SIG-M5 (cell line): Measurements from ENCODE around the gene NPL.

ENCODE experiments used
- DNase-seq: peaks from one replicate; lab custom pipeline; 2025; lab: John Stamatoyannopoulos, UW

NPL gene, protein sequence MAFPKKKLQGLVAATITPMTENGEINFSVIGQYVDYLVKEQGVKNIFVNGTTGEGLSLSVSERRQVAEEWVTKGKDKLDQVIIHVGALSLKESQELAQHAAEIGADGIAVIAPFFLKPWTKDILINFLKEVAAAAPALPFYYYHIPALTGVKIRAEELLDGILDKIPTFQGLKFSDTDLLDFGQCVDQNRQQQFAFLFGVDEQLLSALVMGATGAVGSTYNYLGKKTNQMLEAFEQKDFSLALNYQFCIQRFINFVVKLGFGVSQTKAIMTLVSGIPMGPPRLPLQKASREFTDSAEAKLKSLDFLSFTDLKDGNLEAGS

GRCh38 chr1:182789138-182790076 is at the start of gene NPL:
Gene NPL (plus strand): TSS chr1:182789773. CDS start chr1:182794372, 4,599 bp downstream.
- DNase-seq, result peak; percentile 5

DNA sequence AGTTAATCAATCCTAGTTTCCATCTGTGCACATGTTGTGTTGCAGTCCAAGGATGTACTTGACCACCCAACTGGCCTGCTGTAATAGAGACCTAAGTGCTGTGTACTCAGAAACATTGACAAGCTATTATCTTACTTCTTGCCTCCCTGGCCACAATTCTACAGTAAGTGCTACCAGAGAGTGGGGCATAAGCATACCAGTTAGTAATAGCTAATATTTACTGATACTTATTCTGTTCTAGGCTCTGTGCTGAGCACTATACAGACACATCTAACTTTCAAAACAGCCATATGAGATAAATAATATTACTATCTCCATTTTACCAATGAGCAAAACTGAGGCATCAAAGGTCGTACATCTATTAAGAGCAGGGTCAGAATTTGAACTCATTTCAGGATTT is 49.5 kb upstream of the NPL start:
- DNase-seq, result no peak

- DNase-seq, result no peak
Observed at GRCh38 chr1:182742780-182743179, 46.8 kb upstream of the NPL start.

- no peak for DNase-seq
Observed at GRCh38 chr1:182752077-182752988, 37.2 kb upstream of the NPL start.

DNA sequence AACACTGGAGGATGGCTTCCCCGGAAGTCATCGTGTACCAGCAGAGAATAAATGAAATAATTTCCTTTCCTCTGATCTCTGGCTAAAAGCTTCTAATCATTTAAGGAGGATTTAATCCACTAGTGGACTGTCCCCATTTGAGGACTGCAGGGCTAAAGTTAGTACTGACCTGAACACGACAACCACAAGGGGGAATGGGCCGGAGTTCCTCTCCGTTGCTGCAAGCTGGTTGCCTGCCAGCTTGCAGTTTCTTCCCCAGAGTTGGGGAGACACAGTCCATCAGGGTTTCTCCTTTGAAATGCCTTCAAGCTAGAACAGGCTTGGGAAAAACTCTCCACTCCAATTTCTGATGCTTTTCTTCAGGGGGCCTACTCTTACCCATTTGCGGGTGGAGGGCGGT is 35.5 kb upstream of the NPL start:
- no peak for DNase-seq

DNA sequence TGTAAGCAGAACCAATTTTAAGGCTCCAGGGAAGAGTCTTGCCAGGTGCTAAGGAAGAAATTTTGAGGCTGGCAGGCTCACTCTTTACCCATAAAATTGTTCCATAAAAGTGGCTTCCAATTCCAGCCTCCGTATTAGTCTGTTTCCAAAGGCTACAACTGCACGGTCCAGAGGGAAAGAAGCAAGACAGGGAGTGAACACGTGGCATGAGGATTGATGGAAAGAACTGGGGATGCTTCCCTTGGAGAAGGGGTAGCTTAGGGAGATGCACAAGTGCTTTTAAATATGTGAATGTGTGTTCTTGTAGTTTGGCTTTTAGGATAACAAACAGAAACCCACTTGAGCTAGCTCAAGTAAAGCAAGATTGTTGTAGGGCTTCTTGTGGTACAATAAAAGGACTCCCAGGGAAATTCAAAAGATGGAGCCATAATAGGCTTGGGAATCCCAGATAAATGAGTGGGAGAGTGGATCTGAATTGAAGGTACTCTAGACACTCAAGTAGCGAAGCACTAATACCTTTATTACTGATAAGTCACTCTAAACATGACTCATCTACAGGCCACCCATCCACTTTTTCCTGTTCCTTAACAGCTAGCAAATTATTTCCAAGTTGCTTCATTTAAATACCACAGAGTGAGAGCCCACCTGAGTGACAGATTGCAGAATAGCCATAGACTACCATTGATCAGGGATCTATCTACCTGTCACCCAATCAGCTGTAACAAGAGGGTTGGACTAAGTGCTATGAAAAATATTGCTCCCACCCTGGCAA is 34.8 kb upstream of the NPL start:
- no peak for DNase-seq

GRCh38 chr1:182755632-182756031 is 33.9 kb upstream of the NPL start:
- DNase-seq, result no peak

DNA sequence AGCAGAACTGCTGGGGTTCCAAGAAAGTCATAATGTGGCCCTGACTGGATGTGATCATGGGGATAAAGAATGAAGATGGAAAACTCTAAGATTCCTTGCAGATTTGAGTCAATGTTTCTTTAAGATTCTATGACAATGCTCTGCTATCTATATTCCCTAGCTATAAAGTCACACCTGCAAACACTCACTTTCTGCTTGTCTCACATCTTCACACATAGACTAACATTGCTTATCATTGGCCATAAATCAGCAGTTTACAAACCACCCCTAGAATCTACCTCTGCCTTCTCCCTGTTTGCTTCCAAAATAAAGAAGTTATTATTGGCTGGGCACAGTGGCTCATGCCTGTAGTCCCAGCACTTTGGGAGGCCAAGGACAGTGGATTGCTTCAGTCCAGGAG is 33.1 kb upstream of the NPL start:
- no peak for DNase-seq

DNA sequence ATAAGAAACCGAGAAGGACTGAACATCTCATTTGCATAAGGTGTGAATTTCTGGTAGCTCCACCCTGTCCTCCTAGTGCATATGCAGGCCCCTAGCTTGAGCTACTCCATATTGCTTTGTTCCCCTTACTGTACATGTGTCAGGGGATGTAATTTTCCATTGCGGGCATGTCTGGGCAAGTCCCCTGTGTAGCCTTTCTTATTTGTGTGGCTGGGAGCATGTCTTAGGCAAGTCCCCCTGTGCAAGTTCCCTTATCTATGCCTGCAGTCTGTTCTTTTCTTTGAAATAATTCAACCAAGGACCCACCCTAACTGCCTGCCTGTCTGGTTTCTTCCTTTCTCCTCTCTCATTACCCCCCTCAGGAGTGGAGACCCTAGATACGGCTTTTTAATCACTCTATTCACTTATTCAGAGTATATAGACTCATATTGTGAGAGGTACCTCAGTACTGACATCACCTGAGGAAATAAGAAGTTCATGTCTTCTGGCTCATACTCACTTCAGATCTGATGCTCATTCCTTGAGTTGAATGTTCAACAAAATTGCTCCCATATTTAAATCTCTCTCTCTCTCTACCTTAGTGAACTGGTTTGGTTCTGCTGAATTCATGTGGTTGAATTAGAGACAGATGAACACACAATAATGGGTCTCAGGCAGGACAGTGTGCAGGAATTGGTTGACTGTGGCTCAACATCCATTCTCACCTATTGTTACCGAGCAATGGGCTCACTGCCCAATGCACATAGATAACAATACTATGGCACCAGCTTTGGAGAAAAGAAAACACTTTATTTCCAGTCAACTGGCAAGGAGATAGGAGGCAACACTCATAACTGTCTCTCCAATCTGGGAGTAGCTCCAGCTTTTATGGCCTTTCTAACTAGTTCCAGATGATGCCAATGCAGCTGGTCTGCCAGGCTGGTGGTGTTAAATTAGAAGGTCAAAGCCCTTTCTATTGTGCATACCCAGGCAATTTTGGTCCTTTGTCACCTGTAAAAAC is 27.9 kb upstream of the NPL start:
- DNase-seq, result no peak

GRCh38 chr1:182762536-182762935 is 27.0 kb upstream of the NPL start:
- no peak for DNase-seq

DNA sequence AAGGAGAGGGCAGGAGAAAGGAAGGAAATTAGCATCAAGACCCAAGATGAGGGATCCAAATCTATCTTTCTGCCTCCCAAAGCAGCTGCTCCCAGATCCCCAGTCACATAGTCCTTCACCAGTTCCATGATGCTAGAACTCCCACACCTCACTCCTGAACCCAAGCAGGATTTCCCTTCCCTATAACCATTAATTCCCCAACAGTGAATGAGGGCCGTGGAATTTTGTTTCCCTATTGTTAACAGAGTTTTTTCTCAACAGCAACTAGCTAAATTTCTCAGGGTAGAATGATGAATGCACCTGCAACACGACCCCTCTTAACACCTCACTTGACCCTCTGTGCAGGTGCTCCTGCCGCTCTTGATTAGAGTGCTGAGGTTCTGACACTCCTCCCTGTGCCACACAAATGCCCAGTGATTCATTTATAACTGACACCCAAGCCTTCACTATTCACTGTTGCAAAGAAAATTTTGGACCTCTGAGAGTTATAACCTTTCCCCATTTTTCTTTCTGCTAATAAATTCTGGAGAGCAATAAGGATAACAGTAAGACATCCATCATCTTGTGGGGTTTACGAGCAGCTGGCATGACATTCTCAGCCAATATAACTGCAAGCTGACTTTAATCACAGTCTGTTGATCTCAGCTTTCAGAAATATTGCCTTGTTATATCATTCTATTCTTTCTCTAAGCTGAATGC is 25.4 kb upstream of the NPL start:
- DNase-seq, result no peak

GRCh38 chr1:182765391-182765790 is 24.2 kb upstream of the NPL start:
- DNase-seq, result no peak

GRCh38 chr1:182766050-182766449 is 23.5 kb upstream of the NPL start:
- no peak for DNase-seq

- no peak for DNase-seq
Observed at GRCh38 chr1:182766881-182767645, 22.5 kb upstream of the NPL start.

DNA sequence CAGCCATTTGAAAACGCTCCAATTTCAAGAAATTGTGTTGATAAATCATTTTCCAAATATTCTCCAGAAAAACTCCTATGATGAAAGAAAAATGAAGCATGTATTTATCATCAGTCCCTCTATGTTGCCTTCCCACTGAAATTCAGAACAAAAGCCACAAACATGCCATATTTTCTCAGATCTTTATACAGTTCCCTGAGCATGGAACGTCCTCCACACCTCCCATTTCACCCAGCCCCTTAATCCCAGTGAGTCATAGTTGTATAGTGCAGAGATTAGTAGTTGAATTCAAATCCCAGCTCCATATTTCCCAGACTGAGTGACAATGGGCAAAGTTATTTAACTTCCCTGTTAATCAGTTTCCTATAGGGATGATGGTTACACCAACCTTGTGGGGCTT is 20.6 kb upstream of the NPL start:
- no peak for DNase-seq

DNA sequence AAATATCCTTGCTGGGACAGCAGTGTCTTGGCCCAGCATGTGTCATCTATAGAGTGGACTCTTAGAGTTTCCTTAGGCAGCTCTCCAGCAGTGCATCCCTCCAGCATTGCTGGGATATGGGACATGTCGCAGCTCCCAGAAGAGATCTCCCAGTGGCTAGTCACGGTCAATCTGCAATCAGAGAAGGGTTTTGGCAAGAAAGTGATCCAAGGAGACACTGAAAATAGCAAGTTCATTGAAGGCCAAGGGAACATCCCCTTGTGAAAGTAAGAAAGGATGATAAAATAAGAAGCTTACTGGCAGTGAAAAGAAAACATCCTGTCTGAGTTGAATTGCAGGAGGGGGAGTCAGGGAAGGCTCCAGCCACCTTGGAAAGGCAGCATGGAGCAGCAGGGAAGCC is 19.3 kb upstream of the NPL start:
- DNase-seq, result no peak

GRCh38 chr1:182771187-182771984 is 18.2 kb upstream of the NPL start:
- no peak for DNase-seq

DNA sequence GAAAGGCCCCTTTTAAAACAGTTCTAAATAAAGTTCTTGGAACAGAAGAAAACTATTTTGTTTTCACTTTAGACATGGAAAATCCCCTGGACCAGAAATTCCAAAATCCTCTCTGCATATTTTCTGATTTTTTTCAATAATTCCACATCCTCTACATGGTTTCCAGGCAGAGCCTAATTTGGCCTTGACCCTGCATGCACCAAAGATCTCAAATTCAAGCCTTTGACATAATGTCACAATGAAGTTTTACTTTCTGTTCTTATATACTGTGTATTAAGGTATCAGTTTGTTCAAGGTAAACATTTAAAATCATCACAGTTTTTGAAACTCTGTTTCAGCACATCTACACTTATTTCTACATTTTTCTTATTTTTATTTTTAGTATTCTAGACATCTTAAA is 12.2 kb upstream of the NPL start:
- DNase-seq, result no peak
